Mucosa of gallbladder (tissue), 1 donor: ENCODE measurements around the gene APOBEC3G. TPM values are rescaled to one million over a fixed set of nuclear protein-coding genes. Genes with fewer than 3 reads are reported as not detected.
A peak's percentile ranks its signal among the peaks of the same experiment; 100 is the strongest.

Source experiments
- DNase-seq: peaks from one replicate; pipeline ENCODE4 v3.0.0-alpha.2; 2020; ENCODE audit warnings: low spot score
- total RNA-seq: library from RNA; stranded (reverse); gene quantifications from one replicate; pipeline ENCODE4 v1.2.1, GENCODE V29; 2021
- donor health status: DM: no; HTN: no; CAD: no.

Gene APOBEC3G
- total RNA-seq, 1 donor from 2014 or later, result 7.7 TPM

GRCh38 chr22:39090426-39091064 lies 13.5 kb downstream of the APOBEC3G start:
- peak; percentile 34 for DNase-seq

GRCh38 chr22:39091126-39092081 lies 14.3 kb downstream of the APOBEC3G start:
- DNase-seq, result no peak

GRCh38 chr22:39092111-39092862 lies 15.2 kb downstream of the APOBEC3G start:
- DNase-seq, result no peak

- no peak for DNase-seq
Observed at GRCh38 chr22:39094717-39095389, 17.8 kb downstream of the APOBEC3G start.

- DNase-seq, result no peak
Observed at GRCh38 chr22:39095971-39096370, 18.9 kb downstream of the APOBEC3G start.

GRCh38 chr22:39097098-39098020 lies 20.3 kb downstream of the APOBEC3G start, which contains the start of gene APOBEC3H:
TSS of gene APOBEC3H (plus strand) at chr22:39097244. CDS start at chr22:39100279, 3,035 bp downstream.
- peak; percentile 16 for DNase-seq

- DNase-seq, result no peak
Observed at GRCh38 chr22:39098026-39098425, 21.0 kb downstream of the APOBEC3G start.

GRCh38 chr22:39098576-39098975 lies 21.5 kb downstream of the APOBEC3G start:
- DNase-seq, result no peak

- DNase-seq, result no peak
Observed at GRCh38 chr22:39101226-39101625, 24.2 kb downstream of the APOBEC3G start.

- no peak for DNase-seq
Observed at GRCh38 chr22:39103431-39103830, 26.4 kb downstream of the APOBEC3G start.

GRCh38 chr22:39106326-39106725 lies 29.3 kb downstream of the APOBEC3G start:
- DNase-seq, result no peak

GRCh38 chr22:39108487-39108886 lies 31.4 kb downstream of the APOBEC3G start:
- DNase-seq, result no peak

GRCh38 chr22:39109361-39109760 lies 32.3 kb downstream of the APOBEC3G start:
- DNase-seq, result no peak

- DNase-seq, result no peak
Observed at GRCh38 chr22:39110631-39111561, 33.8 kb downstream of the APOBEC3G start.

GRCh38 chr22:39114112-39114511 lies 37.0 kb downstream of the APOBEC3G start:
- DNase-seq, result no peak

- no peak for DNase-seq
Observed at GRCh38 chr22:39115570-39115969, 38.5 kb downstream of the APOBEC3G start.

- no peak for DNase-seq
Observed at GRCh38 chr22:39115977-39116621, 39.0 kb downstream of the APOBEC3G start.

GRCh38 chr22:39117585-39118191 lies 40.6 kb downstream of the APOBEC3G start:
- DNase-seq, result peak; percentile 74
